SK-N-SH (cell line): ENCODE measurements around the gene CRIP1. TPM values are rescaled to one million over a fixed set of nuclear protein-coding genes. Genes with fewer than 3 reads are reported as not detected.

Experiments
- CTCF ChIA-PET: fragments of 300-600, 350-600 bp; formaldehyde crosslinking; extraction: SDS; loops from one replicate; lab custom pipeline; 2021; lab: Yijun Ruan, JAX
- POLR2A ChIA-PET: fragments of 350-600 bp; sonication (Branson Sonifier 250); formaldehyde crosslinking; extraction: SDS; loops from one replicate; lab custom pipeline; 2020; ENCODE audit warnings: antibody characterized with exemption, inconsistent platforms; lab: Yijun Ruan, JAX
- DNase-seq: peaks from one replicate; pipeline ENCODE4 v3.0.0; 2012
- H2AFZ ChIP-seq: fragments of 200-600 bp; sonication (generic); 2 replicates; pipeline ENCODE4 v1.8.1; 2016; ENCODE audit warnings: antibody characterized with exemption, mild to moderate bottlenecking, low read depth
- H3F3A ChIP-seq: fragments of 200-600 bp; sonication (generic); replicated peaks from 2 replicates; pipeline ENCODE3; 2016; ENCODE audit warnings: antibody characterized with exemption, mild to moderate bottlenecking; ENCODE audit not compliant: insufficient read depth
- H3K27ac ChIP-seq, 2 experiments: fragments of 200-500 bp in 1 of 2; fragments of 200-600 bp in 1 of 2; sonication (Bioruptor generic) in 1 of 2; sonication (generic), shearing (Covaris generic) in 1 of 2; 2 replicates each; pipeline versions ENCODE4 v1.5.1 to v1.6.1; 2014 to 2016; ENCODE audit warnings: low read depth in 2 of 2, inconsistent platforms in 1 of 2, low read length in 1 of 2, mild to moderate bottlenecking in 1 of 2, mixed read lengths in 1 of 2
- H3K27me3 ChIP-seq: fragments of 200-600 bp; sonication (generic), shearing (Covaris generic); 2 replicates; pipeline ENCODE4 v1.6.1; 2016; ENCODE audit warnings: mixed run types; ENCODE audit not compliant: insufficient read depth
- H3K36me3 ChIP-seq, 2 experiments: fragments of 200-500 bp in 1 of 2; fragments of 200-600 bp in 1 of 2; sonication (Bioruptor generic) in 1 of 2; sonication (generic) in 1 of 2; replicated peaks in 1 of 2; 2 replicates each; pipeline versions ENCODE3 to v1.5.1; 2014 to 2016; ENCODE audit warnings: low read length in 1 of 2, mild to moderate bottlenecking in 1 of 2; ENCODE audit not compliant: insufficient read depth in 2 of 2, control insufficient read depth in 1 of 2
- H3K4me1 ChIP-seq, 2 experiments: fragments of 200-500 bp in 1 of 2; fragments of 200-600 bp in 1 of 2; sonication (Bioruptor generic) in 1 of 2; sonication (generic), shearing (Covaris generic) in 1 of 2; 2 replicates each; pipeline versions ENCODE4 v1.5.1 to v1.6.1; 2014 to 2016; ENCODE audit warnings: low read depth in 1 of 2, low read length in 1 of 2, mixed run types in 1 of 2; ENCODE audit not compliant: insufficient read depth in 2 of 2, control insufficient read depth in 1 of 2
- H3K4me2 ChIP-seq: fragments of 200-600 bp; sonication (generic), shearing (Covaris generic); 2 replicates; pipeline ENCODE4 v1.6.1; 2017; ENCODE audit warnings: mixed run types
- H3K4me3 ChIP-seq, 2 experiments: fragments of 200-500 bp in 1 of 2; fragments of 200-600 bp in 1 of 2; sonication (Bioruptor generic) in 1 of 2; sonication (generic), shearing (Covaris generic) in 1 of 2; 2 replicates each; pipeline versions ENCODE4 v1.5.1 to v1.8.1; 2014 to 2016; ENCODE audit warnings: low read depth in 2 of 2, inconsistent platforms in 1 of 2, low read length in 1 of 2, mild to moderate bottlenecking in 1 of 2, mixed read lengths in 1 of 2, moderate library complexity in 1 of 2
- H3K79me2 ChIP-seq: fragments of 200-600 bp; sonication (generic); 2 replicates; pipeline ENCODE4 v1.8.1; 2017; ENCODE audit warnings: mild to moderate bottlenecking; ENCODE audit not compliant: insufficient read depth
- H3K9ac ChIP-seq: fragments of 200-600 bp; sonication (generic); 2 replicates; pipeline ENCODE4 v1.6.1; 2017; ENCODE audit warnings: mixed run types
- H3K9me2 ChIP-seq: fragments of 200-600 bp; sonication (generic); 2 replicates; pipeline ENCODE4 v1.6.1; 2017; ENCODE audit warnings: mixed run types
- H3K9me3 ChIP-seq: fragments of 200-600 bp; sonication (generic); 2 replicates; pipeline ENCODE4 v1.6.1; 2017; ENCODE audit warnings: mixed run types, mild to moderate bottlenecking, moderate library complexity
- H4K20me1 ChIP-seq: fragments of 200-600 bp; sonication (generic); 2 replicates; pipeline ENCODE4 v1.6.1; 2017; ENCODE audit warnings: mild to moderate bottlenecking, mixed run types; ENCODE audit not compliant: insufficient read depth
- CHD2 ChIP-seq: fragments of 150-350 bp; IDR thresholded peaks from 2 replicates; pipeline ENCODE4 v1.6.1; 2018; ENCODE audit warnings: low read length; ENCODE audit not compliant: partially characterized antibody
- ELF1 ChIP-seq: IDR thresholded peaks from 2 replicates; pipeline ENCODE4 v1.4.0; 2012
- FOSL2 ChIP-seq: IDR thresholded peaks from 2 replicates; pipeline ENCODE4 v1.4.0; 2012; ENCODE audit warnings: low read depth, mild to moderate bottlenecking, moderate library complexity, borderline replicate concordance
- FOXJ3 ChIP-seq: sonication (generic); formaldehyde crosslinking; IDR thresholded peaks from 2 replicates; pipeline ENCODE4 v1.5.1; 2020; ENCODE audit warnings: mild to moderate bottlenecking, missing genetic modification reagents
- FOXM1 ChIP-seq: IDR thresholded peaks from 2 replicates; pipeline ENCODE4 v1.4.0; 2012; ENCODE audit warnings: low read depth, mild to moderate bottlenecking
- JUND ChIP-seq: IDR thresholded peaks from 2 replicates; pipeline ENCODE4 v1.4.0; 2012
- POLR2AphosphoS5 ChIP-seq: IDR thresholded peaks from 2 replicates; pipeline ENCODE4 v1.6.1; 2012; ENCODE audit warnings: low read depth, low read length
- RAD21 ChIP-seq: IDR thresholded peaks from 2 replicates; pipeline ENCODE4 v1.6.1; 2012; ENCODE audit warnings: mild to moderate bottlenecking, low read length
- RCOR1 ChIP-seq: fragments of 150-350 bp; IDR thresholded peaks from 2 replicates; pipeline ENCODE4 v1.6.1; 2017; ENCODE audit warnings: antibody characterized with exemption, low read length
- RFX5 ChIP-seq: IDR thresholded peaks from 2 replicates; pipeline ENCODE4 v1.6.1; 2012; ENCODE audit warnings: mild to moderate bottlenecking, improper control_type of control experiment, low read length
- SIN3A ChIP-seq: IDR thresholded peaks from 2 replicates; pipeline ENCODE4 v1.6.1; 2012; ENCODE audit warnings: low read depth, mild to moderate bottlenecking, low read length, moderate library complexity, borderline replicate concordance
- SMC3 ChIP-seq: IDR thresholded peaks from 2 replicates; pipeline ENCODE4 v1.6.1; 2012; ENCODE audit warnings: low read depth, low read length, improper control_type of control experiment
- TEAD4 ChIP-seq: IDR thresholded peaks from 2 replicates; pipeline ENCODE4 v1.4.0; 2012; ENCODE audit warnings: mild to moderate bottlenecking, borderline replicate concordance; ENCODE audit not compliant: insufficient read depth
- YY1 ChIP-seq: IDR thresholded peaks from 2 replicates; pipeline ENCODE4 v1.4.0; 2012; ENCODE audit warnings: low read depth, mild to moderate bottlenecking
- WGBS: methylation state at CpG from one replicate; pipeline ENCODE4 v1.1.6; 2017; ENCODE audit warnings: low lambda C conversion rate; 5-methylcytosine and 5-hydroxymethylcytosine counted together
- polyA plus RNA-seq, 3 experiments: library from polyadenylated mRNA; depleted of rRNA; stranded (reverse); fragments of >200 nt; gene quantifications; 2 replicates each; pipeline ENCODE4 v1.2.3, GENCODE V29; 2012
- TF ChIP-seq, protein P1 (sequence below): IDR thresholded peaks from 2 replicates; pipeline ENCODE4; 2012
- TF ChIP-seq, protein P2 (sequence below): IDR thresholded peaks from 2 replicates; pipeline ENCODE4 v1.6.1; 2012; ENCODE audit warnings: mild to moderate bottlenecking, low read depth, low read length, moderate library complexity
- TF ChIP-seq, protein P3 (sequence below): fragments of 200-600 bp; sonication (generic); IDR thresholded peaks from 2 replicates; pipeline ENCODE4 v1.6.1; 2017; ENCODE audit warnings: antibody characterized with exemption, mild to moderate bottlenecking, moderate library complexity
- TF ChIP-seq, protein P4 (sequence below): IDR thresholded peaks from 2 replicates; pipeline ENCODE4 v1.4.0; 2012; ENCODE audit warnings: low read depth
- TF ChIP-seq, protein P5 (sequence below): fragments of 150-350 bp; IDR thresholded peaks from 2 replicates; pipeline ENCODE4 v1.6.1; 2017; ENCODE audit warnings: antibody characterized with exemption, low read length, low read depth, borderline replicate concordance
- TF ChIP-seq, protein P6 (sequence below): IDR thresholded peaks from 2 replicates; pipeline ENCODE4 v1.4.0; 2012; ENCODE audit warnings: low read depth, borderline replicate concordance

Gene CRIP1
- polyA plus RNA-seq, 1 of the 3 experiments (the other 2 are of a cell fraction), result 0.72 TPM

DNA sequence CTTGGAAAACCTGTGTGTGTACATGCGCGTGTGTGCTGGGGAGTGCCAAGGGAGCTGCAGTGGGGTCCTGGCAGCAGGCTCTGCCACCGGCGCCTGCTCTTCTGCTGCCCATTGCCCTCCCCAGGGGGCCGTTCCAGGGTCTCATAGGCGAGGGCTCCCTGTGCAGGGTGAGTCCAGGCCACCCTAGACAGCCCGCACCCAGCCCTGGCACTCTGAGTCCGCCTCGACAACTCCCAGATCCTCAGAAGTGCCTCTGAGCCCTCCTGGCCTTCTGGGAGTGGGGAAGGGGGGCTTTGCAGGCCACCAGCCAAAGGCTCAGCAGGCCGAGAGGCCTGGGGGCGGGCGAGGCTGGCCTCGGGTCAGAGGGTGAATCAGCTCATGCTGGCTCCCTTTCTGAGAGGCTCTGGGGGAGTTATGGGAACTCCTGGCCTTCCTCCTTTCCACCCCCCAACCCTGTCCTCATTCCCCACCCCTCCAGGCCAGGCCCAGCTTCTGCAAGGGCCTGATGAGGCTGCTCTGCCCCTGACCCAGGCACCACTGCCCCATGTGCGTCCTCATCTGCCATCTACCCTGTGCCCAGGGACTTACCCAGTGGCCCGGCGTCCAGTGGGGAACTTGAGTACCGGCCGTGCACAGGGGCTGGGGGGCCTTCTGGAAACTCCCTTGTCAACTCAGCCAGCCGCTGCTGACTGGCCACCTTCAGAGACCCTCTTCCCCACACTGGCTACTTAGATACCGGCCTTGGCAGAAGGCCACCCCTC, 2.3 kb downstream of the CRIP1 start:
- no peaks in the 10 kb centered on the region for H3K27me3 ChIP-seq
- H3K9me2 ChIP-seq, result no peaks in the 10 kb centered on the region
- peak overlapping the region; percentile 97 for H3K9ac ChIP-seq
- peak overlapping the region; percentile 94; the same call in 1 of the 2 replicates for H3K4me2 ChIP-seq
- peaks cover 16 to 45% of the 10 kb centered on the region in 2 experiments; a peak in 3 of 4 replicates for H3K4me1 ChIP-seq
- CTCF ChIA-PET, result interaction anchor here (0.8 to 5.9 kb wide), 33 partner anchors 9 to 512 kb away, joined by 3 to 135 read pairs (median 7); partner anchors contain the start of genes BRF1, JAG2, NUDT14 and TEX22
- no peaks in the 10 kb centered on the region for H3F3A ChIP-seq
- H3K27ac ChIP-seq, result peak overlapping the region; percentile 82 to 91; a peak in 3 of 4 replicates
- no peak overlapping the region for H2AFZ ChIP-seq
- DNase-seq, result no peak
- peak overlapping the region in 1 of 2 experiments; percentile 82; a peak in 2 of 4 replicates for H3K4me3 ChIP-seq
- POLR2A ChIA-PET, result interaction anchor here (0.8 to 2.0 kb wide), 5 partner anchors 8 to 92 kb away, joined by 3 to 14 read pairs (median 9); no protein-coding TSS in a partner anchor
- no peaks in the 10 kb centered on the region for H3K36me3 ChIP-seq
- H3K9me3 ChIP-seq, result no peaks in the 10 kb centered on the region
- TF ChIP-seq SMC3, result no peak
- TF ChIP-seq FOSL2, result no peak
- no peak for TF ChIP-seq ELF1
- no peak for TF ChIP-seq POLR2AphosphoS5
- TF ChIP-seq, protein P1, sequence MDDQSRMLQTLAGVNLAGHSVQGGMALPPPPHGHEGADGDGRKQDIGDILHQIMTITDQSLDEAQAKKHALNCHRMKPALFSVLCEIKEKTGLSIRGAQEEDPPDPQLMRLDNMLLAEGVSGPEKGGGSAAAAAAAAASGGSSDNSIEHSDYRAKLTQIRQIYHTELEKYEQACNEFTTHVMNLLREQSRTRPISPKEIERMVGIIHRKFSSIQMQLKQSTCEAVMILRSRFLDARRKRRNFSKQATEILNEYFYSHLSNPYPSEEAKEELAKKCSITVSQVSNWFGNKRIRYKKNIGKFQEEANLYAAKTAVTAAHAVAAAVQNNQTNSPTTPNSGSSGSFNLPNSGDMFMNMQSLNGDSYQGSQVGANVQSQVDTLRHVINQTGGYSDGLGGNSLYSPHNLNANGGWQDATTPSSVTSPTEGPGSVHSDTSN, result no peak
- no peak for TF ChIP-seq RAD21
- TF ChIP-seq TEAD4, result no peak
- no peak for TF ChIP-seq JUND
- TF ChIP-seq, protein P2, sequence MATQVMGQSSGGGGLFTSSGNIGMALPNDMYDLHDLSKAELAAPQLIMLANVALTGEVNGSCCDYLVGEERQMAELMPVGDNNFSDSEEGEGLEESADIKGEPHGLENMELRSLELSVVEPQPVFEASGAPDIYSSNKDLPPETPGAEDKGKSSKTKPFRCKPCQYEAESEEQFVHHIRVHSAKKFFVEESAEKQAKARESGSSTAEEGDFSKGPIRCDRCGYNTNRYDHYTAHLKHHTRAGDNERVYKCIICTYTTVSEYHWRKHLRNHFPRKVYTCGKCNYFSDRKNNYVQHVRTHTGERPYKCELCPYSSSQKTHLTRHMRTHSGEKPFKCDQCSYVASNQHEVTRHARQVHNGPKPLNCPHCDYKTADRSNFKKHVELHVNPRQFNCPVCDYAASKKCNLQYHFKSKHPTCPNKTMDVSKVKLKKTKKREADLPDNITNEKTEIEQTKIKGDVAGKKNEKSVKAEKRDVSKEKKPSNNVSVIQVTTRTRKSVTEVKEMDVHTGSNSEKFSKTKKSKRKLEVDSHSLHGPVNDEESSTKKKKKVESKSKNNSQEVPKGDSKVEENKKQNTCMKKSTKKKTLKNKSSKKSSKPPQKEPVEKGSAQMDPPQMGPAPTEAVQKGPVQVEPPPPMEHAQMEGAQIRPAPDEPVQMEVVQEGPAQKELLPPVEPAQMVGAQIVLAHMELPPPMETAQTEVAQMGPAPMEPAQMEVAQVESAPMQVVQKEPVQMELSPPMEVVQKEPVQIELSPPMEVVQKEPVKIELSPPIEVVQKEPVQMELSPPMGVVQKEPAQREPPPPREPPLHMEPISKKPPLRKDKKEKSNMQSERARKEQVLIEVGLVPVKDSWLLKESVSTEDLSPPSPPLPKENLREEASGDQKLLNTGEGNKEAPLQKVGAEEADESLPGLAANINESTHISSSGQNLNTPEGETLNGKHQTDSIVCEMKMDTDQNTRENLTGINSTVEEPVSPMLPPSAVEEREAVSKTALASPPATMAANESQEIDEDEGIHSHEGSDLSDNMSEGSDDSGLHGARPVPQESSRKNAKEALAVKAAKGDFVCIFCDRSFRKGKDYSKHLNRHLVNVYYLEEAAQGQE, result no peak
- TF ChIP-seq, protein P3, sequence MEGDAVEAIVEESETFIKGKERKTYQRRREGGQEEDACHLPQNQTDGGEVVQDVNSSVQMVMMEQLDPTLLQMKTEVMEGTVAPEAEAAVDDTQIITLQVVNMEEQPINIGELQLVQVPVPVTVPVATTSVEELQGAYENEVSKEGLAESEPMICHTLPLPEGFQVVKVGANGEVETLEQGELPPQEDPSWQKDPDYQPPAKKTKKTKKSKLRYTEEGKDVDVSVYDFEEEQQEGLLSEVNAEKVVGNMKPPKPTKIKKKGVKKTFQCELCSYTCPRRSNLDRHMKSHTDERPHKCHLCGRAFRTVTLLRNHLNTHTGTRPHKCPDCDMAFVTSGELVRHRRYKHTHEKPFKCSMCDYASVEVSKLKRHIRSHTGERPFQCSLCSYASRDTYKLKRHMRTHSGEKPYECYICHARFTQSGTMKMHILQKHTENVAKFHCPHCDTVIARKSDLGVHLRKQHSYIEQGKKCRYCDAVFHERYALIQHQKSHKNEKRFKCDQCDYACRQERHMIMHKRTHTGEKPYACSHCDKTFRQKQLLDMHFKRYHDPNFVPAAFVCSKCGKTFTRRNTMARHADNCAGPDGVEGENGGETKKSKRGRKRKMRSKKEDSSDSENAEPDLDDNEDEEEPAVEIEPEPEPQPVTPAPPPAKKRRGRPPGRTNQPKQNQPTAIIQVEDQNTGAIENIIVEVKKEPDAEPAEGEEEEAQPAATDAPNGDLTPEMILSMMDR, result no peak
- no peak for TF ChIP-seq RFX5
- no peak for TF ChIP-seq SIN3A
- TF ChIP-seq CHD2, result no peak
- no peak for TF ChIP-seq FOXJ3 (CRISPR knock-in tag)
- TF ChIP-seq RCOR1, result no peak
- TF ChIP-seq FOXM1, result no peak
- TF ChIP-seq, protein P4, sequence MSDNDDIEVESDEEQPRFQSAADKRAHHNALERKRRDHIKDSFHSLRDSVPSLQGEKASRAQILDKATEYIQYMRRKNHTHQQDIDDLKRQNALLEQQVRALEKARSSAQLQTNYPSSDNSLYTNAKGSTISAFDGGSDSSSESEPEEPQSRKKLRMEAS, result no peak
- TF ChIP-seq, protein P5, sequence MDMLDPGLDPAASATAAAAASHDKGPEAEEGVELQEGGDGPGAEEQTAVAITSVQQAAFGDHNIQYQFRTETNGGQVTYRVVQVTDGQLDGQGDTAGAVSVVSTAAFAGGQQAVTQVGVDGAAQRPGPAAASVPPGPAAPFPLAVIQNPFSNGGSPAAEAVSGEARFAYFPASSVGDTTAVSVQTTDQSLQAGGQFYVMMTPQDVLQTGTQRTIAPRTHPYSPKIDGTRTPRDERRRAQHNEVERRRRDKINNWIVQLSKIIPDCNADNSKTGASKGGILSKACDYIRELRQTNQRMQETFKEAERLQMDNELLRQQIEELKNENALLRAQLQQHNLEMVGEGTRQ, result no peak
- TF ChIP-seq, protein P6, sequence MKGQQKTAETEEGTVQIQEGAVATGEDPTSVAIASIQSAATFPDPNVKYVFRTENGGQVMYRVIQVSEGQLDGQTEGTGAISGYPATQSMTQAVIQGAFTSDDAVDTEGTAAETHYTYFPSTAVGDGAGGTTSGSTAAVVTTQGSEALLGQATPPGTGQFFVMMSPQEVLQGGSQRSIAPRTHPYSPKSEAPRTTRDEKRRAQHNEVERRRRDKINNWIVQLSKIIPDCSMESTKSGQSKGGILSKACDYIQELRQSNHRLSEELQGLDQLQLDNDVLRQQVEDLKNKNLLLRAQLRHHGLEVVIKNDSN, result no peak
- no peak for TF ChIP-seq YY1
- peaks cover 11% of the 10 kb centered on the region; the same call in 1 of the 2 replicates for H4K20me1 ChIP-seq
- peaks cover 13% of the 10 kb centered on the region; the same call in 1 of the 2 replicates for H3K79me2 ChIP-seq
- 36% methylated on average over 5 of the region's 20 CpGs for WGBS
